ENCODE results near the gene LRRC57.

The LRRC57 gene

GRCh38 chr15:42548249-42549031, at the start of gene LRRC57, which contains the start of gene HAUS2:
LRRC57 (minus strand) TSS chr15:42548793; CDS start chr15:42548434, 359 bp downstream.
HAUS2 (plus strand) TSS chr15:42548838; CDS start chr15:42548873, 35 bp downstream.
- Histone ChIP-seq H3K4me2 (ENCODE audit: low read depth, low read length, poor library complexity, severe bottlenecking) (peak within 1 kb of the TSS; percentile 79), H3K9me2 (replicated peaks; ENCODE audit: insufficient read depth, low read length) (no peaks in the 10 kb centered on the region), H3K4me3 (ENCODE audit: insufficient read depth, low read length, poor library complexity, severe bottlenecking) (peak within 1 kb of the TSS; percentile 80), H3K27ac (ENCODE audit: low read depth, low read length) (peak within 1 kb of the TSS; percentile 51), H3F3A (ENCODE audit: insufficient read depth) (0 out of 2 replicates have a peak, but pooled peaks cover 3% of the 10 kb centered on the region), H3K79me2 (ENCODE audit: insufficient read depth, low read length) (peaks cover 65% of the 10 kb centered on the region), H3K27me3 (ENCODE audit: low read length) (no peaks in the 10 kb centered on the region), H3K36me3 (ENCODE audit: low read length) (peaks cover 10% of the 10 kb centered on the region), H4K20me1 (ENCODE audit: low read depth, low read length) (no peaks in the 10 kb centered on the region; the same call in 1 of the 2 replicates), H3K9me3 (ENCODE audit: insufficient read depth, low read length) (no peaks in the 10 kb centered on the region), H2AFZ (ENCODE audit: low read depth, low read length, severe bottlenecking) (peak within 1 kb of the TSS; percentile 87), H3K9ac (ENCODE audit: low read length) (peak within 1 kb of the TSS; percentile 92)
- TF ChIP-seq EZH2phosphoT487 (conservative IDR thresholded peaks at IDR 0.05; ENCODE audit: low read length) (no peak), CTCF (IDR thresholded peaks at IDR 0.05; ENCODE audit: insufficient read depth, low read length, poor library complexity, severe bottlenecking) (no peak)

- no peak overlapping the region for H3K27ac ChIP-seq (ENCODE audit: low read depth, low read length)
- no peaks in the 10 kb centered on the region for H3K9me3 ChIP-seq (ENCODE audit: insufficient read depth, low read length)
- no peaks in the 10 kb centered on the region for H3K27me3 ChIP-seq (ENCODE audit: low read length)
- TF ChIP-seq EZH2phosphoT487 (conservative IDR thresholded peaks at IDR 0.05; ENCODE audit: low read length), result no peak
- no peak for TF ChIP-seq CTCF (IDR thresholded peaks at IDR 0.05; ENCODE audit: insufficient read depth, low read length, poor library complexity, severe bottlenecking)
- no peaks in the 10 kb centered on the region for H3K79me2 ChIP-seq (ENCODE audit: insufficient read depth, low read length)
- no peaks in the 10 kb centered on the region for H4K20me1 ChIP-seq (ENCODE audit: low read depth, low read length)
- H3K9ac ChIP-seq (ENCODE audit: low read length), result no peak overlapping the region
- no peak overlapping the region for H3K4me2 ChIP-seq (ENCODE audit: low read depth, low read length, poor library complexity, severe bottlenecking)
- H3K36me3 ChIP-seq (ENCODE audit: low read length), result no peaks in the 10 kb centered on the region
- H3F3A ChIP-seq (ENCODE audit: insufficient read depth), result no peaks in the 10 kb centered on the region
- H3K4me3 ChIP-seq (ENCODE audit: insufficient read depth, low read length, poor library complexity, severe bottlenecking), result no peak overlapping the region
- no peaks in the 10 kb centered on the region for H3K9me2 ChIP-seq (replicated peaks; ENCODE audit: insufficient read depth, low read length)
- H2AFZ ChIP-seq (ENCODE audit: low read depth, low read length, severe bottlenecking), result no peak overlapping the region
Measured at GRCh38 chr15:42595626-42596240, 47.1 kb upstream of the LRRC57 start.

- no peak overlapping the region for H3K9ac ChIP-seq (ENCODE audit: low read length)
- H3K27ac ChIP-seq (ENCODE audit: low read depth, low read length), result no peak overlapping the region
- H3K9me2 ChIP-seq (replicated peaks; ENCODE audit: insufficient read depth, low read length), result no peaks in the 10 kb centered on the region
- H3K27me3 ChIP-seq (ENCODE audit: low read length), result no peaks in the 10 kb centered on the region
- H3K4me2 ChIP-seq (ENCODE audit: low read depth, low read length, poor library complexity, severe bottlenecking), result no peak overlapping the region
- H3F3A ChIP-seq (ENCODE audit: insufficient read depth), result no peaks in the 10 kb centered on the region
- no peaks in the 10 kb centered on the region for H4K20me1 ChIP-seq (ENCODE audit: low read depth, low read length)
- no peak overlapping the region for H3K4me3 ChIP-seq (ENCODE audit: insufficient read depth, low read length, poor library complexity, severe bottlenecking)
- no peak overlapping the region for H2AFZ ChIP-seq (ENCODE audit: low read depth, low read length, severe bottlenecking)
- no peaks in the 10 kb centered on the region for H3K9me3 ChIP-seq (ENCODE audit: insufficient read depth, low read length)
- no peaks in the 10 kb centered on the region for H3K36me3 ChIP-seq (ENCODE audit: low read length)
- no peak for TF ChIP-seq CTCF (IDR thresholded peaks at IDR 0.05; ENCODE audit: insufficient read depth, low read length, poor library complexity, severe bottlenecking)
- TF ChIP-seq EZH2phosphoT487 (conservative IDR thresholded peaks at IDR 0.05; ENCODE audit: low read length), result no peak
- H3K79me2 ChIP-seq (ENCODE audit: insufficient read depth, low read length), result no peaks in the 10 kb centered on the region
Measured at GRCh38 chr15:42594095-42594494, 45.5 kb upstream of the LRRC57 start.

All from SU-DHL-6 (cell line).